Cardiac muscle cell (in vitro differentiated cells and primary cell): Measurements from ENCODE around the gene ZCCHC10. TPM values are rescaled to one million over a fixed set of nuclear protein-coding genes. Genes with fewer than 3 reads are reported as not detected.

ENCODE experiments used
- DNase-seq, 2 donors: peaks; one replicate each; pipeline versions ENCODE4 v3.0.0 to v3.0.0-alpha.2; 2010 to 2017; ENCODE audit warnings: low read depth in 1 of 2, low spot score in 1 of 2
- H3K27ac ChIP-seq: fragments of 200-600 bp; sonication (generic); 2 replicates; pipeline ENCODE4 v1.5.1; 2016
- H3K27me3 ChIP-seq: fragments of 200-600 bp; sonication (generic); 2 replicates; pipeline ENCODE4 v1.6.0; 2016; ENCODE audit warnings: control low read depth
- H3K36me3 ChIP-seq: fragments of 200-600 bp; sonication (generic); 2 replicates; pipeline ENCODE4 v1.5.1; 2016; ENCODE audit warnings: control low read depth
- H3K4me1 ChIP-seq: fragments of 200-600 bp; sonication (generic); 2 replicates; pipeline ENCODE4 v1.8.1; 2017; ENCODE audit warnings: low read depth, mild to moderate bottlenecking, mixed run types
- H3K4me3 ChIP-seq: fragments of 200-600 bp; sonication (generic); 2 replicates; pipeline ENCODE4 v1.5.1; 2016; ENCODE audit warnings: mild to moderate bottlenecking
- H3K9me3 ChIP-seq: fragments of 200-600 bp; sonication (generic); 2 replicates; pipeline ENCODE4 v1.5.1; 2017; ENCODE audit warnings: low read depth, mild to moderate bottlenecking, control low read depth
- polyA plus RNA-seq: library from polyadenylated mRNA; unstranded; fragments of >200 nt; fragmentation: Nextera tagmentation; extraction: Ambion mirVana; gene quantifications from 2 replicates; pipeline ENCODE4 v1.2.1, GENCODE V29; 2016
- total RNA-seq: library from RNA; depleted of rRNA; stranded (reverse); fragments of >200 nt; gene quantifications from 2 replicates; pipeline ENCODE4 v1.2.3, GENCODE V29; 2016
- TF ChIP-seq, protein P1 (sequence below): IDR thresholded peaks from 2 replicates; pipeline ENCODE4 v1.5.1; 2012; ENCODE audit warnings: low read depth, mild to moderate bottlenecking, low read length

The ZCCHC10 gene
- total RNA-seq (7.8 and 14.8 TPM in 2 replicates), polyA plus RNA-seq (34.8 and 37.9 TPM in 2 replicates)

DNA sequence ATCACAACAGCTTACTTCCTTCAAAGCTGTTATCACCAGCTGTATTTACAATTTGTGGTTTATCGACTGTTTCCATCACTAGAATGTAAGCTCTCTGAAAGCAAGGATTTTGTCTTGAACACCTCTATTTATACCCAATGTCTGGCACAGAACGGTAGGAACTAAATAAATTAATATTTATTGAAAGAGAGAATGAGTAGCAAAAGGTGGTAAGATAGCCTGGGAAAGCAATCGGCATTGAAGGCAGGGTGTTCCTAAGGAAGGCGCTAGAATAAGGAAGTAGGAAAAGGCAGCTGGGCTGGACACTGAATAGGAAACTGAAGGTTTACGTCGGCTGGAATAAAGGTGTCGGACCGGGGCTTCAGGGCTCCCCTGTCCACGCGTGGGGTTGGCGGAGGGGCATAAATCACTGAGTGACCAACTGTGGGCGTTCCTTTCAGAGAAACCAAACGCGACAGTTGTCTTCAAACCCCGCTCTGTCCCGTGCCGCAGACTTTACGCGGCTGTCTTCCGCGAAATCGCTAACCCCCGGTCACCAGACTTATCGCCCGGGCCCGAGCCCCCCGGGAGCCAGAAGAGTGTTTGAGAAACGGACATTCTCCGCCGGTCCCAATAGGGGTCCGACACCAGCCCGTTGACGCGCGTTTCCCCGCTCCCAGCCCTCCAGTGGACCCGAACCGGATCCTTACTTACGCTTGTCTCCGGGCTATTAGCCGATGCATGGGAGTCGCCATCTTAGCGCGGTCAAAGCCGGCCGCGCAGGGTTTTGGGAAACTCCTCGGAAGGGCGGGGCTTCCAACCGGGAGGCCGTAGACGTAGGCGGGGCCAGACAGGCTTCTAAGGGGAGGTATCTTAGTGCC is at the start of gene ZCCHC10:
Gene ZCCHC10 (minus strand): TSS at position 746 of the 860 bp plus-strand sequence. CDS start 12 bp downstream, at position 734.
- Histone ChIP-seq H3K27ac (peak within 1 kb of the TSS; percentile 92), H3K4me1 (no peaks in the 10 kb centered on the region), H3K36me3 (no peaks in the 10 kb centered on the region), H3K4me3 (peak within 1 kb of the TSS; percentile 79), H3K27me3 (no peaks in the 10 kb centered on the region), H3K9me3 (no peaks in the 10 kb centered on the region)
- TF ChIP-seq, protein P1, sequence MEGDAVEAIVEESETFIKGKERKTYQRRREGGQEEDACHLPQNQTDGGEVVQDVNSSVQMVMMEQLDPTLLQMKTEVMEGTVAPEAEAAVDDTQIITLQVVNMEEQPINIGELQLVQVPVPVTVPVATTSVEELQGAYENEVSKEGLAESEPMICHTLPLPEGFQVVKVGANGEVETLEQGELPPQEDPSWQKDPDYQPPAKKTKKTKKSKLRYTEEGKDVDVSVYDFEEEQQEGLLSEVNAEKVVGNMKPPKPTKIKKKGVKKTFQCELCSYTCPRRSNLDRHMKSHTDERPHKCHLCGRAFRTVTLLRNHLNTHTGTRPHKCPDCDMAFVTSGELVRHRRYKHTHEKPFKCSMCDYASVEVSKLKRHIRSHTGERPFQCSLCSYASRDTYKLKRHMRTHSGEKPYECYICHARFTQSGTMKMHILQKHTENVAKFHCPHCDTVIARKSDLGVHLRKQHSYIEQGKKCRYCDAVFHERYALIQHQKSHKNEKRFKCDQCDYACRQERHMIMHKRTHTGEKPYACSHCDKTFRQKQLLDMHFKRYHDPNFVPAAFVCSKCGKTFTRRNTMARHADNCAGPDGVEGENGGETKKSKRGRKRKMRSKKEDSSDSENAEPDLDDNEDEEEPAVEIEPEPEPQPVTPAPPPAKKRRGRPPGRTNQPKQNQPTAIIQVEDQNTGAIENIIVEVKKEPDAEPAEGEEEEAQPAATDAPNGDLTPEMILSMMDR: no peak
- DNase-seq: peak; percentile 95 to 99

DNA sequence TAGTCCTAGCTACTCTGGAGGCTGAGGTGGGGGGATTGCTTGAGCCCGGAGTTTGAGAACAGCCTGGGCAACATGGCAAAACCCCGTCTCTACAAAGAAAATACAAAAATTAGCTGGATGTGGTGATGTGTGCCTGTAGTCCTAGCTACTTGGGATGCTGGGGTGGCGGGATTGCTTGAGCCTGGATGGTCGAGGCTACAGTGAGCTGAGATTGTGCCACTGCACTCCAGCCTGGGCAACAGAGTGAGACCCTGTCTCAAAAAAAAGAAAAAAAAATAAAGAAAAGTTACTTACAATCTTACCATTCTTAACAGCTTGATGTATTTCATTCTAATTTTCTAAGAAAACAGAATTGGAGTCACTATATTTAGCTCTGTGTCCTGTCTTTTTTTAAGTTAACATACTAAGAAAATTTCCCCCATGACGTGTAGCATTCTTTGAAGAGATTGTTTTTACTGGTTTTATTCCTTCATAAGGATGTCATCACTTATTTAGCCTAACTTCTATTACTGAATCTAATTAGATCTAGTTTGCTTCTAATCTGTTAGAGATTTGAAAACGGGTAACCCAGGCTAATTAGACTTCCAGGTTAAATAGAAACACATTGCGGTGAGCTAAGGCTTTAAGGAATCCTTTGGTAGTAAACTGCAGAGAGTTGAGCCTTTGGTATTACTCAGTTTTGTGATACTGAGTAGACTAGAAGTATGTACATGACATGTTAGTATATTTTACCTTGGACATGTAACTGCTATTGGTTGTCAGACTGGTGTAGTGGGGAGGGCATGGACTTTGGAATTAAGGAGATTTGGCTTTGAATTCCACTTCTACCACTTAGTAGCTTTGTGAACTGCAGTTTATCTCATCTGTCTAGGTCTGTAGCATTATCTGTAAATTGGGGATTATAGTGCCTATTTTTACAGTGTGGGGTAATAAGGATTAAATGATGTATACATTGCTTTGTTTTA is 49.5 kb upstream of the ZCCHC10 start:
- Histone ChIP-seq H3K9me3 (no peaks in the 10 kb centered on the region), H3K4me3 (no peak overlapping the region), H3K27ac (peak overlapping the region; percentile 4)

DNA sequence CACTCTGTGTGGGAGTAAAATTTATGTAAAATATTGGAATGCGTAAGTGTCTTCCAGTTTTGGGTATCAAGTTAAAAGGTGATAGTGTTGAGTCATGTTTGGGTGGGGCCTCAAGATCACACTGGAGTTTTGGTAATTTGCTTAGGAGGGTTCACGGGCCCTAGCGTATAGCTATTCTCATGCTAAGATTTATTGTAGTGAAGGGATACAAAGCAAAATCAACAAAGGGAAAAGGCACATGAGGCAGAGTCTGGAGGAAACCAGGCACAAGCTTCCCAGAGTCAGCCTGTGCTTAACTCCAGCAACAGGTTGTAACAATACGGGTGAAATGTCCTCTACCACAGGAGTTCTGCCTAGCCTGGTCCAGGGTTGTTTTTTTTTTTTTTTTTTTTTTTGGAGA is 45.7 kb upstream of the ZCCHC10 start:
- TF ChIP-seq, protein P1: no peak
- Histone ChIP-seq H3K27ac (no peak overlapping the region), H3K9me3 (no peaks in the 10 kb centered on the region), H3K4me1 (peaks cover 4% of the 10 kb centered on the region), H3K36me3 (peaks cover 56% of the 10 kb centered on the region), H3K4me3 (no peak overlapping the region), H3K27me3 (no peaks in the 10 kb centered on the region)
- DNase-seq: no peak

More for the DNA sequence above, 49.5 kb upstream of the ZCCHC10 start:
- DNase-seq: no peak
- Histone ChIP-seq H3K36me3 (peaks cover 45% of the 10 kb centered on the region), H3K4me1 (no peaks in the 10 kb centered on the region), H3K27me3 (no peaks in the 10 kb centered on the region)
- TF ChIP-seq, protein P1: no peak

DNA sequence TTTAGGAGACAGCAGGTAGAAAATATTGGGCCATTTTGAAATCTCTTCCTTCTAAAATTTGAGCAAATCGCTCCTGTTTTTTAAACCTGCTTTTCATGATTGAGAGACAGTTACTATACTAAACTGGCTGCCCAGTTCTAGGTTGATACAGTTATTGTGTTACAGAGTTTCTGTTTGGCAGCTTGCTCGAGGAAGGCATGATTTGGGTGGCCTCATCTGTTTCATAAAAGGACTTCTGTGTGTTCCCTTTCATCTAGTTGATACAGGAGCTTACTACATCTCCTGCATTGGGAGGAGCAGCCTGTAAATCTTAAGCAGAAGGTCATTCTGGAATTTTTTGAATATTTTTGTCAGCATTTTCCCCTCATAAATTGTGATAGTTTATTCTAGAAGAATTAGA is 39.7 kb upstream of the ZCCHC10 start:
- DNase-seq: no peak
- H3K27me3 ChIP-seq: no peaks in the 10 kb centered on the region
- H3K4me1 ChIP-seq: peaks cover 27% of the 10 kb centered on the region
- no peaks in the 10 kb centered on the region for H3K9me3 ChIP-seq
- TF ChIP-seq, protein P1: no peak
- H3K27ac ChIP-seq: peak overlapping the region; percentile 86
- H3K4me3 ChIP-seq: no peak overlapping the region
- H3K36me3 ChIP-seq: peaks cover 29% of the 10 kb centered on the region

DNA sequence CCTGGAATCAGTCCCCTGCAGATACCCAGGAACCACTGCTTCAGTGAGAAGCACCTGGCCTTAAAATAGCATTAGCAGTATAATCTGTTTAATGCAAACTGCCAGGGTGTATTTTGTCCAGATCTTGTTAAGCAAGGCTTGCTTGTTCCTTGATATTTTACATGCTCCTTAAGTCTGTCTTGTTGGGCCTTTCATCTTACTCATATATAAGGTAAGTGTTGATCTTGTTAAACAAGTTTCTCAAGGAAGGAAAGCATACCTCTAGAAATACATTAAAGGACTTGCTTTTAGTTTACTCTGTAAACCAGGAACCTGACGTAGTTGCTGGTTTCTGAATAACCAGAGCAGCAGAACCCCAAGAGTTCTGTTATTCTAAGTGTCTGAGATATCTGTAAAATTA is 39.1 kb upstream of the ZCCHC10 start:
- Histone ChIP-seq H3K27me3 (no peaks in the 10 kb centered on the region), H3K4me1 (peaks cover 27% of the 10 kb centered on the region), H3K4me3 (no peak overlapping the region), H3K27ac (peak overlapping the region; percentile 86), H3K36me3 (peaks cover 24% of the 10 kb centered on the region), H3K9me3 (no peaks in the 10 kb centered on the region)
- no peak for DNase-seq
- TF ChIP-seq, protein P1: no peak
